PC-9 (cell line): Measurements from ENCODE around the gene AHDC1.

Source experiments
- CTCF ChIP-seq: fragments of 200-600 bp; sonication (generic); conservative IDR thresholded peaks from 2 replicates; pipeline ENCODE4 v1.6.1; 2017; ENCODE audit warnings: mixed run types, antibody characterized with exemption, mild to moderate bottlenecking, moderate library complexity
- EZH2 ChIP-seq: fragments of 200-600 bp; sonication (generic); IDR thresholded peaks from 2 replicates; pipeline ENCODE4 v1.8.0; 2017; ENCODE audit warnings: antibody characterized with exemption, low read depth

DNA sequence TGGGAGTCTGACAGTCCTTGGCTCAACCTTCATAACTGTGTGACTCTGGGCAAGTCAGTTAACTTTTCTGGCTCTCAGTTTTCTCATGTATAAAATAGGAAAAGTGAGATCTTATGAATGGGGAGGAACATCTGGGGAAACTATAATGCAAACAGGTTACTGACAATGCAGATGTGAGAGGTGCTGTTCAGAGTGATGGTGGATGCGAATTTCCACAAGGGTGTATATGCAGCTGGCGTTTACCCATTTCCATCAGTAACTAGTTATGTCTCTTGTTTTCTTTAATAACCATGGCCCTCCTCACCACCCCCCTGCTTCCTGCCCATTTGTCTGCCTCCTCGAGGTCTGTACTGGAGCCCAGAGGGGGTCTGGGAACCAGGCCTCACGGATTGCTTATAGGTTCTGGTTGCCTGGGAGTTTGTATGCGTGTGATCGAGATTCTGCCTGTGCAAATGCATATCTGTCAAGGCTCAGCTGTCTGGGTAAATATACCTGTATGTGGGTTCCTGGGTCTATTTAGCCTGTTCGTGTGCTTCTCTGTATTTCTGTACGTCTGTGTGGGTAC is 44.4 kb downstream of the AHDC1 start:
- TF ChIP-seq CTCF = no peak
- no peak for TF ChIP-seq EZH2
